HG03060 (cell line): Measurements from ENCODE around the gene NEK6.

Source experiments
- ATAC-seq: cut with Tn5 transposase; IDR thresholded peaks from one replicate; pipeline ENCODE4 v1.9.1; 2021; ENCODE audit warnings: low read depth, moderate number of reproducible peaks; ENCODE audit not compliant: unreplicated experiment

NEK6 gene

GRCh38 chr9:124363326-124364096, 105.8 kb downstream of the NEK6 start:
- ATAC-seq: no peak

- no peak for ATAC-seq
Measured at GRCh38 chr9:124364141-124364540, 106.4 kb downstream of the NEK6 start.

- no peak for ATAC-seq
Measured at GRCh38 chr9:124365036-124365435, 107.3 kb downstream of the NEK6 start.

GRCh38 chr9:124366476-124367220, 108.9 kb downstream of the NEK6 start:
- ATAC-seq: no peak

GRCh38 chr9:124368692-124369091, 110.9 kb downstream of the NEK6 start:
- ATAC-seq: no peak

- ATAC-seq: no peak
Measured at GRCh38 chr9:124369231-124369797, 111.6 kb downstream of the NEK6 start.

GRCh38 chr9:124370896-124371582, 113.3 kb downstream of the NEK6 start:
- no peak for ATAC-seq

- no peak for ATAC-seq
Measured at GRCh38 chr9:124372038-124372437, 114.3 kb downstream of the NEK6 start.

- ATAC-seq: no peak
Measured at GRCh38 chr9:124373386-124373785, 115.6 kb downstream of the NEK6 start.

GRCh38 chr9:124373851-124374250, 116.1 kb downstream of the NEK6 start:
- no peak for ATAC-seq

GRCh38 chr9:124375726-124376125, 118.0 kb downstream of the NEK6 start:
- ATAC-seq: no peak

- ATAC-seq: no peak
Measured at GRCh38 chr9:124376329-124376728, 118.6 kb downstream of the NEK6 start.

- no peak for ATAC-seq
Measured at GRCh38 chr9:124377551-124378406, 120.0 kb downstream of the NEK6 start.

GRCh38 chr9:124381170-124381945, 123.6 kb downstream of the NEK6 start:
- no peak for ATAC-seq

- ATAC-seq: no peak
Measured at GRCh38 chr9:124384210-124384609, 126.5 kb downstream of the NEK6 start.

- no peak for ATAC-seq
Measured at GRCh38 chr9:124384846-124385245, 127.1 kb downstream of the NEK6 start.

- ATAC-seq: no peak
Measured at GRCh38 chr9:124385623-124386022, 127.9 kb downstream of the NEK6 start.

- ATAC-seq: no peak
Measured at GRCh38 chr9:124386201-124386600, 128.5 kb downstream of the NEK6 start.

- no peak for ATAC-seq
Measured at GRCh38 chr9:124388275-124389048, 130.7 kb downstream of the NEK6 start.
